ENCODE measurements around the gene TIMP1.

- TF ChIP-seq YY1 (IDR thresholded peaks at IDR 0.05; ENCODE audit: insufficient read depth, insufficient read length) (no peak), ZNF274 (IDR thresholded peaks at IDR 0.05; ENCODE audit: low read depth, low read length) (no peak), SUZ12 (IDR thresholded peaks at IDR 0.05; ENCODE audit: extremely low read depth, insufficient read depth, insufficient read length) (no peak)
Observed at GRCh38 chrX:47612418-47612817, 30.2 kb downstream of the TIMP1 start.

All from NT2/D1 (cell line).